ENCODE measurements around the gene YIPF5.
A peak's percentile ranks its signal among the peaks of the same experiment; 100 is the strongest.

YIPF5 gene
- 78.0 to 97.4 reads per million in 2 experiments for total RNA-seq

DNA sequence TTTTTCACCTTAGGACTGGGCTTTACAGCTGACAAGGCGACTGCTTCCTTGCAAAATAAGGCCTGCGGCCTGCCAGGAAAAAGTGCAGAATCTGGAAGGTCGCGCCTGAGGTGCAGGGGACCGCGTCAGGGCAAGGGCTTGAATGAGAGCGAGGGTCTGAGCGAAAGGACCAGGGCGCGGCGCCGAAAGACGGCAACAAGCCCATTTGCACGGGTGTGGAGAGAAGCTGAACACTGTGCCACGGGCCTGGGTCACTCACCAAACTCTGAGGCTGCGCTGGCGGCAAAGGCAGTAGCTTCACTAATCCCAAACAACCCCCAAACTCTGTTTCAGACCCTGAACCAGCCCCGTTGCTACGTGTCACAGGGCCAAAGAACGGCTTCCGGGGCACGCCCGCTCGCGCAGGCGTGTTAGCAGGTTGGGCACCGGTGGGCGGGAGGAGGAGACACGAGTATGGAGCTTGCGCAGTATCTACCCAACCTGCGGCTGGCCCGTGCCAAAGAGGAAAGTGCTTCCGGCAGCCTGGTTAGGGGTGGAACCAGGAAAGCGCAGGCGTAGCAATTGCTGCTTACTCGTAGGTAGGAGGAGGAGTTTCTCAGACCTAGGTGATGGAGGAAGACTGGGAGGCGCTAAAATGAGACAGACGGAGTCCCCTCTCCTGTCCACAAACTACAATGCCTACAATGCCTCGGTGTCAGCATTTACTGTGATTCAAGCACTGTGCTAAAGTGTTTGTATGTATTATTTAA lies at the start of gene YIPF5, which contains the start of gene KCTD16:
Gene YIPF5 (minus strand): TSS at position 384 of the 749 bp plus-strand sequence. CDS start 704 bp downstream, outside the sequence.
Gene KCTD16 (plus strand): TSS at position 598 of the 749 bp plus-strand sequence.
- peak; percentile 96 for DNase-seq (ENCODE audit: low read depth)

GRCh38 chr5:144219869-144220268 lies 49.4 kb upstream of the YIPF5 start:
- DNase-seq (ENCODE audit: low read depth), result no peak

DNA sequence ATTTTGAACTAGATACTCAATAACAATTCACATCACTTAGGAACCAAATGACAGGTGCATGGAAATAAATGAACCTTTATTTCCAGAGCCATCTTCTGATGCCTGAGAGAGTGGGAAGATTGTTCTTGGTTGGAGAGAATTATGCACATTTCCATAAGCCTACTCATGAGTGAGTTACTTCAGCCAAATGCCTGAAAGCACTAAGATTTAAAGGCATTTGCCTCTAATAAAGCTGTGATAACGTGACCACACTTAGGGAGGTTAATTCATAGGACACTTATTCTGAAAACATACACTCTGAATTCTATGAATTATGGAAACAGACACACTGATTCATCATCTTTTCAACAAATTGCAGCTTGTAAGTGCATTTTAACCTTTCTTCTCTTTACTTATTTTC lies 40.2 kb upstream of the YIPF5 start:
- no peak for DNase-seq (ENCODE audit: low read depth)

DNA sequence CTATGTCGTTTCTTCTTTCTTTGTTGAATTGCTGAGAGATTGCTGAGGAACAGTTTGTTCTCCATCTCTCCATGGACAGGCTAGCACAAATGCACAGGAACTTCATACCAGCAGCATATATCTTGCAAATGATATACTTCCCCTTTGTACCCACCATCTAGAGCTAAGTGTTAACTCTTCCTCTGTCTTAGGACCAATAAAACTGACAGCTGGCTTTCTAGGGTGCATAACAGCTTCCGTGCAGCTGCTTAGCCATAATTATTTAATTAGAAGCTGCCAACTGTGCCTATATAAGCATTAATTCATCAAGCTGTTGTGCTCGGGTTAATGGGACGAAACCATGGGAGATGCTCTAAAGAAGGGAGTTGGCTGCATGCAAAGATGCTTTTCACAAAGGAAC lies 38.9 kb upstream of the YIPF5 start:
- DNase-seq (ENCODE audit: low read depth), result no peak

DNA sequence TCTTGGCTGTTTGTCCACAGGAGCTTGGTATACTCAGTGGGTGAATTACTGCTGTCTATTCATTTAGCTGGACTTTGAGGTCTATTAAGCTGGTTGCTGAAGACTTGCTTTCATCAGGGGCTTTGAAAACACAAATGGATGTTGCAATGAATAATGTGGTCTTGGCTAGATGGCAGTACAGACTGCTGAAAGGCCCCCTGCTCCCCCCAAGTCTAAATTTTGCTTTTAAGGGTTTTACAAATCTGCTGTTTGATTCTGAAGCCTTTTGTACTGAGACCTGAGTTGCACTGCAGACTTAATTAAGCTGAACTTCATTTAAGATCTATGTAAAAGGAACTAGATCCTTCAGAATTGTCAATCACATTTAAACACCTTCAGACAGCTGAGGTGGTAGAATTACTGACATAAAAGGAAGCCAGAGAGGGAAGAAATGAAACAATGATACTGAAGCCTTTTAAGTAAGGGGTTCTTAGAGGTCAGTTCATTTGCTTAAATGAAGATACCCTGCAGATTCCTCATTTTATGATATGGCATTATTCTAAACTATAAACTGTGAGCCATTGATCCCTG lies 37.5 kb upstream of the YIPF5 start:
- no peak for DNase-seq (ENCODE audit: low read depth)

DNA sequence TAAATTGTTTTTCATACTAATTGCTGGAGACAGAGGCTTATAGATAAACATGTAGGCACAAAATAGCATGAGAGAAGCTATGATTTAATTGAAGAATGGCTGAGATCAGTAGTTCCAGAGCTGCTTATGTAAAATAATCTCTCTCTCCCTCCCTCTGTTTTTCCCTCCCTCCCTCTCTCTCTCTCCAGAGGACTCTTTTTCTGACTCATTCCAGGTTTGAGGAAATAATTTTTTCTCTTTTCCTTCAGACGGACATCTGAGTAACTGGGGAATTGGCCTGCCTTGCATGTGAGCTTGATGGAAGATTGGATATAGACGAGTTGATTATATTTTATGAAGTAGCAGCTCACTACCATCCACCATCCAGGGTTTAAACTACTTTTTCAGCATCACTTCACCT lies 35.7 kb upstream of the YIPF5 start:
- no peak for DNase-seq (ENCODE audit: low read depth)

GRCh38 chr5:144205141-144205551 lies 34.7 kb upstream of the YIPF5 start:
- DNase-seq (ENCODE audit: low read depth), result no peak

GRCh38 chr5:144203750-144204596 lies 33.5 kb upstream of the YIPF5 start:
- DNase-seq (ENCODE audit: low read depth), result peak; percentile 9

DNA sequence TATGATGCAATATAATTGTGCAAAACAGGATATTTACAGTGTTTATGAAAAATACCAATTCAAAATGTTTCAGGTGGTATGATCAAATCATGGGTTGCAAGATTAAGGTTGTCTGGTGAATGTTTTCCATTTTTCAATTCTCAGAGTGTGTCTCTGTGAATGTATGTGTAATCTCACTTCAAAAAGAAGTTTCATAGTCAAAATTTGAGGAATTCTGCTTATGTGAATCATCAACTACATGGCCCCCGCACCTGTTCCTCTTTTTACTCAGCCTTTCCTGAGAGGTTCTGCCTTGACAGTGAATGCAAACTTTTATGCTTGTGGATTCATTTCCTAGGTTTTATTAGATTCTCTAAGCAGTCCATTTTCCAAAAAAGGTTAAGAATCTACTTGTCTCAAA lies 32.3 kb upstream of the YIPF5 start:
- DNase-seq (ENCODE audit: low read depth), result no peak

GRCh38 chr5:144202072-144202471 lies 31.6 kb upstream of the YIPF5 start:
- DNase-seq (ENCODE audit: low read depth), result no peak

DNA sequence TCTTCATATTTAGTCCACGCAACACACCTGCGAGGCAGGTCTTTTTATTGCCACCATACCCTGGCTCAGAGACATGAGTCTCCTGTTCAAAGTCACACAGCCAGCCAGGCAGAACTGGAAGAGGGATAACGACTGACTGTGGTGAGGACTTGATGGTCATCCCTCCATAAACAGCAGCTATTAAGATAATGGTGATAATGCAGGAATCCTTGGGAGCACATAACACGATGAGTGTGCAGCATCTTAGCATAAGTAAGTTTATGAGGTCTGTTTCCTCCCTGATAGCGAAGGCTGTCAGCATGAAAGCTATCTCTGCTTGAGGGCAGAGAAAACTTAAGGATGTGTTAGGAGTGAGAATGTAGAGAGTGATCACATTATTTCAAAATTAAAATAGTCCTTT lies 31.1 kb upstream of the YIPF5 start:
- DNase-seq (ENCODE audit: low read depth), result no peak

GRCh38 chr5:144198386-144198785 lies 27.9 kb upstream of the YIPF5 start:
- DNase-seq (ENCODE audit: low read depth), result no peak

DNA sequence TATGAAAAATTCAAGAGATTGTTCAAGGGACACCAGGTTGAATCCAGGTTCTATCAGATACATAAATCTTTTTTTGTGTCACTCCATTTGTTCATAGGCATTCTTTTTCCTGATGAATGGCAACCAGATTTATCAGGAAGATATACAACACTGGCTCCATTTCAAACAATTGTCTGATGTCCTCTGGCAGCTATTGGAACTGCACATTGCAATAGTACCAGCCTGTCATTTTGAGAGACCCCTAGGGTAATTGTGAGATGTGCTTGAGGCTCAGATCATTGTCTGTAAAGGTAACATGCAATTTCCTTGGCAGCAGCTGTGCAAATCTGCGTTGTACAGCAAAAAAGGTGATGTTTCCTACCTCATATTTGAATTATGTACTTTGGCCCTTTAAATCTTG lies 26.2 kb upstream of the YIPF5 start:
- DNase-seq (ENCODE audit: low read depth), result no peak

GRCh38 chr5:144195448-144195847 lies 25.0 kb upstream of the YIPF5 start:
- no peak for DNase-seq (ENCODE audit: low read depth)

DNA sequence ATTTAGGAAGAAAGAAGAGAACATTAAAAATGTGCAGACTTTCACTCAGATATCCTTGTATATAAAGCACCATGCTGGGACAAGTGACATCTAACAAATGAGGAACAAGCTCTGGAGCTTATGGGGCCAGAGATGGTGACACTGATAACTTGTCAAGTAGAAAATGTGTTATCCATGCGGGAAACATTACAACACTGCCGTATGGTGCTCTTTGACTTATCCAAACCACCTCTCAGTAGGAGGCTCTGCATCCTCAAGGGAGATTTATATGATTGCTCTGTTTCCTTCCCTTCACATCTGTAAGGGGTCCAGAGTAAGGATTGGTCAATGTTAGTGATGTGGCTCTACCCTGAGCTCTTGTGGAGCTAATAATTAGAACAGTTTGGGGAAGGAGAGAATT lies 23.7 kb upstream of the YIPF5 start:
- no peak for DNase-seq (ENCODE audit: low read depth)

GRCh38 chr5:144192661-144193060 lies 22.2 kb upstream of the YIPF5 start:
- DNase-seq (ENCODE audit: low read depth), result no peak

DNA sequence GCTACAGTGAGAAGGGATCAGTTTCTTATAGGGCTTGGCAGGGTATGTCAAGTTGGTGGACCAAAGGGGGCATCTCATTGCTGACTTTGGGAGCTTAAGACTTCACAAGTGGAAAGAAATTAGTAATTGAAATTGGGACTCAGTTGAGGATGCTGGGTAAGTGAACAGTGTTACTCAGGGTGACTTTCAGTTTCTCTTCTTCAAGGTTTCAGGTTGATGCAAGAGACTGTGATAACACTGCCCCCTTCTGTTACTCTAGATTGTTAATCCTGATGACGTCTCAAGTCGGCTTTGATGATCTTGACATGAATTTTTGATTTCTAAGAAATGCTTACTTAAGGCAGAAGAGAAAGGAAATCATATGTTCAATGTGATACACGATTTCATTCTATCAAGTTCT lies 21.5 kb upstream of the YIPF5 start:
- DNase-seq (ENCODE audit: low read depth), result peak; percentile 11

GRCh38 chr5:144191531-144191930 lies 21.1 kb upstream of the YIPF5 start:
- DNase-seq (ENCODE audit: low read depth), result no peak

DNA sequence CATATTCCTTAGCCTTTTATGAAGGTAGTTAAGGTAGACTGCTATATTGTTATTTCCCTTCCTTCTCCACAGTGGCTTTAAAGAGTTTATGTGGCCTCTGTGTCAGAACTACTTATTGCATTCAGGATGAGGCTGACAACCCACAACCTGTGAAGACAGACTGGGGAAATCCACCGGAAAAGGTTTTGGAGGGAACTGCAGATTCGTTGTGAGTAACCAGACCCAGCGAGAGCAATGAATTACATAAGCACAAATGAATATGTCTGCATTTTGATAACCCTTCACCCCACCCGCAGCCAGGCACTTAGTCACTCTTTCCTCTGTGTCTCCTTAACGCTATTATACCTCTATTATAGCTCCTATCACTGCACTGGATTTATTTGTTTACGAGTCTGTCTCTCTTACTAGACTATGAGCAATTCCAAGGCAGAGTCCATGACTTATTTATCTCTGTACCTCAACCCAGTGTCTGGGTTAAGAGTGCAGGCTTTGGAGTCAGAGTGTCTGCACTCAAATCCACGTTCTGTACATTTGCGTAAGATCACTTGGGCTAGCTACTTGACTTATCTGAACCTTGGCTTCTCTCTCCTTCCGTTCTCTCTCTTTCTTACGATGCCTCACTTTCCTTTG lies 19.5 kb upstream of the YIPF5 start:
- DNase-seq (ENCODE audit: low read depth), result peak; percentile 75

DNA sequence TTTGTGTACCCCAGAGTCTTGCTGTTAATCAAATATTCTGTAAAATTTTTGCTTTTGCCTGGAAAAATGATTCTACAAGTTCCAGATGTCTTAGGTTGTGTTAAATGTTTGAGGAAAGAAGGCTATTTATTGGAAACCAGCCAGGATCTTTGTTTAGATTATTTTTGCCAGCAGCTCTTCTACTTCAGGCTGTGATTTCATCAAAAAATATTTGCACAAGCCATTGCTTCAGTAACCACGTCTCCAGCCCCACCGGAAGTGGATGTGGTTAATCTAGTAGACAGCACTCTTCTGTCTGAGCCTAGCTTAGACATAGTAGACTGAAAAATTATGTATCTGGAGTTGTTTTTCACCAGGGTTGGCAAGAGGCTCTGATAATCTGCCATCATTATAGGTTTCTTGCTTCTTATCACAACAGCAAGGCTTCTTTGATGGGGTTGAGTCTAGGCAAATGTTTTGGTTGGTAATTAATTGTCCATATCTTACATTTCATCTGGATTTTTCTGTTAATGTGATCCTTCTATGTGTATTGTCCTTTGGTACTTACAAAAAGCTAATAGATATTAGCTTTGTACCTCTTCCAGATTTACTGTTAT lies 17.3 kb upstream of the YIPF5 start:
- peak; percentile 82 for DNase-seq (ENCODE audit: low read depth)

GRCh38 chr5:144183254-144183889 lies 12.9 kb upstream of the YIPF5 start:
- DNase-seq (ENCODE audit: low read depth), result no peak

Measured in T follicular helper cell (primary cell).